ENCODE measurements around the gene CYB561.

CYB561 gene

DNA sequence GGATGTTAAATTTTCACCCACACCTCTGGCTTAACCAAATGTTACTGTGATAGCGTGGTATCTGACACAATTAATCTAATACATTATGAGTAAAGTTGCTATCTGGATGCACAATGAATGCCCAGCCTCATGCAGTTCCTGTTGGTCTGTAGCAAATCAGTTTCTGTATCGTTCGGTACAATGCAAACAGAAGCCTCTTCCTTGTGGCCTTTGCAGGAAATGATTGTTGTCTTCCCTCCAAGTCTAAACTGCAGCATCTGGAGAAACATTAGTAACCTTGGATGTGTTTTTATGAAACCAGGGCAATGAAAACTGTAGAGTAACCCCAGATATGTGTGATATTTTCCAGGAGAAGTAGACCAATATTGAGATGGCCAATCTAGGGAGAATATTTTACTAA is 46.8 kb downstream of the CYB561 start:
- in situ Hi-C loops (cut with MboI; ENCODE audit: low sequenced_read_pairs, unreplicated experiment), result no loop called here
- TF ChIP-seq, protein P1, sequence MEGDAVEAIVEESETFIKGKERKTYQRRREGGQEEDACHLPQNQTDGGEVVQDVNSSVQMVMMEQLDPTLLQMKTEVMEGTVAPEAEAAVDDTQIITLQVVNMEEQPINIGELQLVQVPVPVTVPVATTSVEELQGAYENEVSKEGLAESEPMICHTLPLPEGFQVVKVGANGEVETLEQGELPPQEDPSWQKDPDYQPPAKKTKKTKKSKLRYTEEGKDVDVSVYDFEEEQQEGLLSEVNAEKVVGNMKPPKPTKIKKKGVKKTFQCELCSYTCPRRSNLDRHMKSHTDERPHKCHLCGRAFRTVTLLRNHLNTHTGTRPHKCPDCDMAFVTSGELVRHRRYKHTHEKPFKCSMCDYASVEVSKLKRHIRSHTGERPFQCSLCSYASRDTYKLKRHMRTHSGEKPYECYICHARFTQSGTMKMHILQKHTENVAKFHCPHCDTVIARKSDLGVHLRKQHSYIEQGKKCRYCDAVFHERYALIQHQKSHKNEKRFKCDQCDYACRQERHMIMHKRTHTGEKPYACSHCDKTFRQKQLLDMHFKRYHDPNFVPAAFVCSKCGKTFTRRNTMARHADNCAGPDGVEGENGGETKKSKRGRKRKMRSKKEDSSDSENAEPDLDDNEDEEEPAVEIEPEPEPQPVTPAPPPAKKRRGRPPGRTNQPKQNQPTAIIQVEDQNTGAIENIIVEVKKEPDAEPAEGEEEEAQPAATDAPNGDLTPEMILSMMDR (IDR thresholded peaks at IDR 0.05; ENCODE audit: borderline replicate concordance, control extremely low read depth, extremely low read depth, insufficient read depth, missing control alignments), result no peak
- DNase-seq (ENCODE audit: low spot score), result no peak

DNA sequence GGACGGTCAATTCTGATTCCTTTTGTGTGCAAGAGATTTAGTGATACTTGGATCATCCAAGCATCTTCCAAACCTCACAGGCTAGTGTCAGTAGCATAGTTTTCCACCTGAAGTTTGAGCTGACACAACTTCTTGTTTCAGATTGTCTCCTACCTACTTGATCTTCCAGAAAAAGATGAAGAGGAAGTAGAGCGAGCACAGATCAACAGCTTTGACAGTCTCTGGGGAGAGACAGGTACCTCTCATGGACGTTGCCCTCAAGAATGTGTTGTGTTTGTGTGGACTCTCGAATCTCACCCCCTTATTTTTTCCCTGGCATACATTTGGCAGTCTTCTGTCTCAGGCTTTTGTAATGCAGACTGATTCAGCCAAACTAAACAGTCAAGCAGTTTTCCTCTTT is 47.4 kb downstream of the CYB561 start:
- TF ChIP-seq, protein P1 (IDR thresholded peaks at IDR 0.05; ENCODE audit: borderline replicate concordance, control extremely low read depth, extremely low read depth, insufficient read depth, missing control alignments), result no peak
- in situ Hi-C loops (cut with MboI; ENCODE audit: low sequenced_read_pairs, unreplicated experiment), result no loop called here
- no peak for DNase-seq (ENCODE audit: low spot score)

DNA sequence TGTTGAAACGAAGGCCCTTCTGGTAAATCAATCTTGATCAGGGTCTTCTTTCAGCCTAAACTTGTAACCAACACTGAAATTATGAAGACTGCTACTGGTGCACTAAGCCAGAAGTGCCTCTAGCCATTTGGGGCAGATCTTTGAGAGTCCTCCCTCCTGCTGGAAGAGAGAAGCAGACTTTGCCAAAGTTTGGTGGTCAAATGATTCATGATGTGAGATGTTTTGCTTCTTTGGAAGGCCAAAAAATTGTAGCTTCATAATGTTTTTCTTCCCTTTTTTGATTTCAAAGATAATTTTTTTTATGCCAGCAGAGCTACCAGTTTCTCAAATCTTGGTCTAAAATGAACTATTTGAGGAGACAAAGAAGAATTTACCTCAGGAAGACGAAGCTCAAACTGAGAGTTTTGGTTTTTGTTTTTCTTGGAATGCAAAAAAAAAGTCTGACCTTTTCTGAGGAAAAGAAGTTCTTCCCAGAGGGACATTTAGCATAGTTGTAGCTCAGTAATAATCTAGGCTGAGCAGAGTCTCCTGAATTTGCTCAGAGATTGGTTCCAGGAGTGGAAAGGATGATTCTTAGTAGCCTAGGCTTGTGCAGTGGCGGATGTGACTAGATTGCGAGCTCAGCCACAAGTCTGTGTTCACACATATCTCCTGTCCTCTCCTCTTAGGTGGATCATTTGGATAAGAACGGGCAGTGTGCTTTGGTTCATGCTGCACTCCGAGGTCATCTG is 50.9 kb downstream of the CYB561 start:
- TF ChIP-seq, protein P1 (IDR thresholded peaks at IDR 0.05; ENCODE audit: borderline replicate concordance, control extremely low read depth, extremely low read depth, insufficient read depth, missing control alignments), result no peak
- in situ Hi-C loops (cut with MboI; ENCODE audit: low sequenced_read_pairs, unreplicated experiment), result no loop called here
- no peak for DNase-seq (ENCODE audit: low spot score)

DNA sequence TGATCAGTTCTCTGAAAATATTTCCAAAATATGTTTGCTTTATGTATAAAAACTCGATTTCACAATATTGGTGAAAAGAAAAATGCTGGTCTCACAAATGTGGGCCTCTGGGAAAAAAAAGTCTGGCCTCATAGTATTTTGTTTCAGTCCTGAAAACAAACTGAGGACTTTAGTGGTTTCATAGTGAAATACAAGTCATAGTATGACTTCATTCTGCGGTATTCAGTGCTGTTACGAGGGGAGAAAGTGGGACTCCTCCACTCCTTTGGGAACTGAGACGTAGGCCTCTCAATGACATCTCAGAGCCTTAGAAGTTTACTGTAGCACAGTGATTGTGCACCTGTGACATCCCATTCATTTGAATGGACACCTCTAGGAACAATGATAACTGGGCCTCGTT is 56.0 kb downstream of the CYB561 start:
- peak; percentile 18 for DNase-seq (ENCODE audit: low spot score)
- in situ Hi-C loops (cut with MboI; ENCODE audit: low sequenced_read_pairs, unreplicated experiment), result no loop called here
- TF ChIP-seq, protein P1 (IDR thresholded peaks at IDR 0.05; ENCODE audit: borderline replicate concordance, control extremely low read depth, extremely low read depth, insufficient read depth, missing control alignments), result no peak

DNA sequence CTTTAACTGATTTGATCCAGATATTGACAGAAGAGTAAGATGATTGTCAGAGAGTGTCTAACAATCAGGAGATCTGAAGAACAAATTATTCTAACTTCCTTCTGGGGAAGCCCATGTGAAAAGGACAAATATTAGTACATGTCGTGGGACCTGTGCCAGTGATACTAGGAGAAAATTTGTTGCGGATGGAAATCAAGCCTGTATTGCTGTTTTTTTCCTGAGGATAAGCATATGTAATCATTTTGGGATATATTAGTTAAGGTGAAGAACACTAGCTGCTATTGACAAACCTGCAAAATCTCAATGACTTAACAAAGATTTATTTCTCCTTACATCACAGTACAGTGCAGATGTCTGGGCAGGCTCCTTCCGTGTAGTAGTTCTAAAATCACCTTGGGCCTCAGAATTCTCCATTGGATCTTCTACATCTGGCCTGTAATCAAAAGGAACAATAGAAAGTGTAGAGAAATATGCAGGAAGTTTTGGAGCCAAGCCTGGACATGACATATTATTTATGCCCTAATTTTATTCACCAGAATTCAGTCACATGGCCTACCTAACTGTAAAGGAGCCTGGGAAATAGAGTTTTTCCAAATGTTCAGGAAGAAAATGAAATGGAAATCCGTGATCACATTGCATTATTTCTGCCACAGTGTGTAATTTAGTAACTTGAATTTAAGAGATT is 58.3 kb downstream of the CYB561 start:
- in situ Hi-C loops (cut with MboI; ENCODE audit: low sequenced_read_pairs, unreplicated experiment), result no loop called here
- TF ChIP-seq, protein P1 (IDR thresholded peaks at IDR 0.05; ENCODE audit: borderline replicate concordance, control extremely low read depth, extremely low read depth, insufficient read depth, missing control alignments), result no peak
- no peak for DNase-seq (ENCODE audit: low spot score)

DNA sequence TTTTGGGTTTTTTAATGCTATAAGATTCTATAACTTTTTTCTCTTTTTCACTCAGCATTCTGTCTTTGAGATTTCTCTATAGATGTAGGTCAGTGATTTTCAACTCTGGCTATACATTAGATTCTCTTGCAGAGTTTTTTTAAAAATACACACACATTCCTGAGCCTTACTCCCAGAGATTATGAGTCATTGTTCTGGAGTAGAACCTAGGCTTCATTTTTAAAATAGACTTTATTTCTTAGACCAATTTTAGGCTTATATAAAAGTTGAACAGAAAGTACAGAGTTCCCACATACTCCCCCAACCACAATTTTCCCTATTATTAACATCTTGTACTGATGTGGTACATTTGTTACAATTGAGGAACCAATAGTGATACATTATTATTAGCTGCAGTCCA is 63.3 kb downstream of the CYB561 start:
- TF ChIP-seq, protein P1 (IDR thresholded peaks at IDR 0.05; ENCODE audit: borderline replicate concordance, control extremely low read depth, extremely low read depth, insufficient read depth, missing control alignments), result no peak
- in situ Hi-C loops (cut with MboI; ENCODE audit: low sequenced_read_pairs, unreplicated experiment), result no loop called here
- no peak for DNase-seq (ENCODE audit: low spot score)
